ENCODE data around the gene HPCAL4. TPM values are rescaled to one million over a fixed set of nuclear protein-coding genes. Genes with fewer than 3 reads are reported as not detected.

Gene HPCAL4
- polyA plus RNA-seq, 1 donor from 2014 or later: 0.29 TPM

DNA sequence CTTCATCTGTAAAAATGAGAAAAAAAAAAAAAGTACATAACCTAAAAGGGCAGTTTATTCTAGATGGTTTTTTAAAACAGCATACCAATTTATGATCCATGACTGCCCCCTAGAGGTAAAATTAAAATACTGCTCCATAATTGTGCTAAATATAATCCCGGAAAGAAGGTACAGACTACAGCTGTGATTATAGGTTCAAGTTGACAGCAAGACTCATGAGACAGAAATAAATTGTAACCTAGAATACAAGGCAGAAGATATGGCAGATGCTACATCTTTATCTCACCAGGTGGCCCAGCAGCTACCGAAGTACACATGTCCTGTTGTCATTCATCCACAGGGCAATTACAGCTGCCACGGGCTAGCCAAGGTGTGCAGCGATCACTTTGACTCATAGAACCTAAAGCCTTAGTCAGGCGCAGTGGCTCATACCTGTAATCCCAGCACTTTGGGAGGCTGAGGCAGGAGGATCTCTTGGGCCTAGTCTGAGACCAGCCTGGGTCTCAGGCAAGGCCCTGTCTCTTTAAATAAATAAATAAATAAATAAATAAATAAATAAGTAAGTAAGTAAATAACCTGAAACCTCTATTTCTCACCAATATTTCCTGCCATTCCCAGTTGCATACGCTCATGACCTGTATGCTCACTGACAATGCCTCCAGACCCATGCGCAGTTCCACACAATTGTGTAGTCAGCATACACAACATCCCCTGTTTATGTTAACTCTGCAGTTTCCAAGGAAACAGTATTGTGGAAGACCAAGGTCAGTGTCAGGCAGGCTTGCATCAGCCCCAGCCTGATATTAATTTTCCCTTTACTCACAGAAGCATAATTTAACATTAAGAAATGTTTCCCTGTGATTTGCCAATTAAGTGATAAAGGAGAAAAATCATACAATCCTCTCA is 29.1 kb upstream of the HPCAL4 start:
- Mint-ChIP-seq H3K4me3 (no peak overlapping the region), H3K4me1 (peaks cover 0 to 2% (median 0%) of the 10 kb centered on the region in 3 donors), H3K27me3 (peaks cover 21% of the 10 kb centered on the region), H3K9me3 (no peaks in the 10 kb centered on the region), H3K36me3 (no peaks in the 10 kb centered on the region), H3K27ac (no peak overlapping the region)

- peaks cover 17% of the 10 kb centered on the region for H3K27me3 Mint-ChIP-seq
- no peak overlapping the region for H3K27ac Mint-ChIP-seq
- H3K9me3 Mint-ChIP-seq: no peaks in the 10 kb centered on the region
- H3K4me1 Mint-ChIP-seq: peaks cover 0 to 2% (median 0%) of the 10 kb centered on the region in 3 donors
- no peaks in the 10 kb centered on the region for H3K36me3 Mint-ChIP-seq
- H3K4me3 Mint-ChIP-seq: no peak overlapping the region
Measured at GRCh38 chr1:39717809-39718208, 26.6 kb upstream of the HPCAL4 start.

- Mint-ChIP-seq H3K27me3 (peaks cover 24% of the 10 kb centered on the region), H3K9me3 (no peaks in the 10 kb centered on the region), H3K27ac (no peak overlapping the region), H3K4me3 (no peak overlapping the region), H3K36me3 (peaks cover 3% of the 10 kb centered on the region), H3K4me1 (no peaks in the 10 kb centered on the region)
Measured at GRCh38 chr1:39713557-39713956, 22.3 kb upstream of the HPCAL4 start.

- Mint-ChIP-seq H3K27ac (no peak overlapping the region), H3K36me3 (peaks cover 3% of the 10 kb centered on the region)
Measured at GRCh38 chr1:39711966-39712340, 20.7 kb upstream of the HPCAL4 start.

DNA sequence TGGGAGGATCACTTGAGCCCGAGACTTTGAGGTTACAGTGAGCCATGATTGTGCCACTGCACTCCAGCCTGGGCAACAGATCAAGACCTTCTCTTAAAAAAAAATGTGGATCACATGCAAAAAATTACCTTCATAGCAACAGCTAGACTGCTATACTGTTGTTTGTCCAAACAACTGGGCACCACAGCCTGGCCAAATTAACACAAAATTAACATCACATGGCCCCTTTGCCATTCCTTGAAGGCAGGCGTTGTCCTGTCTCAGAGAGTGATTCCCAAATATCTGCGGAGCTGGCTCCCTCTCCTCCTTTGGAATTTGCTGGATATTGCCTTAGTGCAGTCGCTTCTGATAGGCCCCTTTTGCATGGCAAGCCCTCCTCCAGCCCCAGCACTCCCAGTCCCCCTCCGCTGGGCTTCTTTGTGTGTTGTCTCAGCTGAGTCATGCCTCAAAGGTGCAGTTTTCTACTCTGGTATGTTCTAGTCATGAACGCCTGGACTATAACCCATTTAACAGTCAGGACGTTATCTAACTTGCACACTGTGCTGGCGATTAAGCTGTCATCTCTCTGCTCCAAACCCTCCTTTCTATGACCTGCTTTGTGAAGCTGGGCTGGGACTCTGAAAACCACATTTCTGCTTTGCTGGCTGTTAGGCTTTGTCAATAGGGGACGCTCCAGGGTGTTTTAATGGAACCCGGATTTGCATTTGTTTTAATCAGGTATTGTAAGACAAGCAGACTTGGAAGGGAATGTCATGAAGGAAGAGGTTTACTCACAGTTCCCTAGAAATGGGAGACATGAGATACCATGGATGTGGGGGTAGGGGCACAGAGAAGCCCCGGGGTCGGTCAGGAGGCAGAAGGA is 20.1 kb upstream of the HPCAL4 start:
- H3K4me3 Mint-ChIP-seq: no peak overlapping the region
- no peaks in the 10 kb centered on the region for H3K9me3 Mint-ChIP-seq
- H3K4me1 Mint-ChIP-seq: no peaks in the 10 kb centered on the region
- peaks cover 3% of the 10 kb centered on the region for H3K36me3 Mint-ChIP-seq
- H3K27ac Mint-ChIP-seq: no peak overlapping the region
- H3K27me3 Mint-ChIP-seq: peaks cover 13% of the 10 kb centered on the region

More at GRCh38 chr1:39711966-39712340, 20.7 kb upstream of the HPCAL4 start:
- Mint-ChIP-seq H3K27me3 (peaks cover 14% of the 10 kb centered on the region), H3K9me3 (no peaks in the 10 kb centered on the region), H3K4me3 (no peak overlapping the region), H3K4me1 (no peaks in the 10 kb centered on the region)

DNA sequence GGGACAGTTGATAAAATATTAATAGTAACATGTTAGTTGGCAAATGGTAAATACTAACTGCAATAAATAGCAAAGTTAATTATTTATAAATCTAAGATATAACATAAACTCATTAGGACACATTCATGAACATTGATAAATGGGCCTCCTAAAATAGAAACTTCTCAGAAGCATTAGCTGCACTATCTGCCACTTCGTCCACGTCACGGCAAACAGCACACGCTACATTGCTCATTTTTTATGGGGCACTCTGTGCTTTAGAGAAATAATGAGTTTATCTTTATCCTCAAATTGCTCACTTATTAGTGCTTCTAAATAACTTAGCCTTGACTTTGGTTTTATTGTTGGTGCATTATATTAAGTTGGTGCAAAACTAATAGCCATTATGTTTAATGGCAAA is 16.3 kb upstream of the HPCAL4 start:
- peaks cover 9% of the 10 kb centered on the region for H3K27me3 Mint-ChIP-seq
- H3K4me1 Mint-ChIP-seq: no peaks in the 10 kb centered on the region
- no peaks in the 10 kb centered on the region for H3K9me3 Mint-ChIP-seq
- no peak overlapping the region for H3K4me3 Mint-ChIP-seq
- no peak overlapping the region for H3K27ac Mint-ChIP-seq
- peaks cover 3% of the 10 kb centered on the region for H3K36me3 Mint-ChIP-seq

GRCh38 chr1:39704757-39705156 is 13.5 kb upstream of the HPCAL4 start:
- H3K9me3 Mint-ChIP-seq: no peaks in the 10 kb centered on the region
- no peaks in the 10 kb centered on the region for H3K4me1 Mint-ChIP-seq
- H3K4me3 Mint-ChIP-seq: no peak overlapping the region

DNA sequence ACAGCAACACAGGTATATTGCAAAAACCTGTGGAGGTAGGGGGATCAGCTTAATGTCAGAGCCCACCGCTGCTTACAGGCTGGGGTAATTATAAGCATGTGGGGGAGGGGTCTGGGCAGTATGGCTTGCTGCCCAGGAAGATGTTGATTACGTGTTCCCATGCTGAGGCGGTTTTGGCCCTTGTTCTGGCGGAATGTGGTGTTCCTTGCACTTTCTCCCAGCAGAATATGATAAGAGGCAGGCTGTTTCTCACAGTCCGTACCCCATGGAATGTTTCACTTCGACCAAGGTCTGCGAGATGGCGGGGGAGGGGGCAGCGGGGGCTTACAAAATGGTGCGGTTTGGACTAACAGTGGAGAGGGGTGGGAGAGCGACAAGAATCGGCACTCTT is 9.8 kb upstream of the HPCAL4 start:
- no peaks in the 10 kb centered on the region for H3K36me3 Mint-ChIP-seq
- H3K27ac Mint-ChIP-seq: no peak overlapping the region
- peaks cover 6% of the 10 kb centered on the region for H3K27me3 Mint-ChIP-seq
- H3K9me3 Mint-ChIP-seq: no peaks in the 10 kb centered on the region
- no peaks in the 10 kb centered on the region for H3K4me1 Mint-ChIP-seq
- H3K4me3 Mint-ChIP-seq: no peak overlapping the region

More at GRCh38 chr1:39704757-39705156, 13.5 kb upstream of the HPCAL4 start:
- H3K27me3 Mint-ChIP-seq: peaks cover 4% of the 10 kb centered on the region
- peaks cover 3% of the 10 kb centered on the region for H3K36me3 Mint-ChIP-seq
- peak overlapping the region in 1 of 3 donors; percentile 22 for H3K27ac Mint-ChIP-seq

- no peaks in the 10 kb centered on the region for H3K36me3 Mint-ChIP-seq
- no peaks in the 10 kb centered on the region for H3K9me3 Mint-ChIP-seq
- no peak overlapping the region for H3K4me3 Mint-ChIP-seq
- H3K27me3 Mint-ChIP-seq: peaks cover 9% of the 10 kb centered on the region
- H3K4me1 Mint-ChIP-seq: no peaks in the 10 kb centered on the region
- no peak overlapping the region for H3K27ac Mint-ChIP-seq
Measured at GRCh38 chr1:39700348-39700747, 9.1 kb upstream of the HPCAL4 start.

DNA sequence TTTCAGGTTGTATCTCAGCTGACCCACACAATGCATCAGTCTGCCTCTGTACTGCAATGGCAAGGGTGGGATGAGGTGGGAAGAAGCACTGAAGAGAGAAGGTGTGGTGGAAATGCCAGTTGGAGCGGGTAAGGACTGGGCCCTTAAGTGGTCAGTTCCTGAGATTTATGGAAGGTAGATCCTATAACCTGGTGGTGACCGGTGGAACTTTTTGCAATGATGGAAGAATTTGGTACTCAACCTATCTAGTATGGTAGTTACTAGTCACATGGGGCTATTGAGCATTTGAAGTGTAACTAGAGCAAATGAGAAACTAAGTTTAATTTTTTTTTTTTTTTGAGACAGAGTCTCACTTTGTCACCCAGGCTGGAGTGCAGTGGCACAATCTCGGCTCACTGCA is 8.2 kb upstream of the HPCAL4 start:
- H3K36me3 Mint-ChIP-seq: no peaks in the 10 kb centered on the region
- no peaks in the 10 kb centered on the region for H3K4me1 Mint-ChIP-seq
- H3K9me3 Mint-ChIP-seq: no peaks in the 10 kb centered on the region
- H3K4me3 Mint-ChIP-seq: no peak overlapping the region
- no peak overlapping the region for H3K27ac Mint-ChIP-seq
- H3K27me3 Mint-ChIP-seq: peaks cover 15% of the 10 kb centered on the region

DNA sequence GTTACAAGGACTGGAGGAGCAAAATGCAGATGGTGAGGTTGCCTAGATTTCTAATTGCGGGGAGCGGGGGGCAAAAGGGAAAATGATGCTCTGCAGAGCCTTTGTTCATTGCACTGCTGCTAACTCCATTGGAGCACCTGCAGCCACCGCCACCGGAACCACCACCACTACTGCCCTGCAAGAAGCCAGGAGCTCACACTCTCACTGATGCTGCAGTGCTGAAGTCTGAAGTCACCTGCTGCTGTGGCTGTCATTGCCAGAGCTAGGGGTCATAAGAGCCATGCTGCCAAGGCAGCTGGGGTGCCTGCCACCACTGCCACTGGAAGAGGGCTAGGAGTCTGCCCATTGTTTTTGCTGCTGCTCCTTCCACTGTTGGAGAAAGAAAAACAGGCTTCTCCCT is 7.3 kb upstream of the HPCAL4 start:
- Mint-ChIP-seq H3K27ac (no peak overlapping the region), H3K27me3 (peaks cover 16% of the 10 kb centered on the region), H3K36me3 (no peaks in the 10 kb centered on the region), H3K9me3 (no peaks in the 10 kb centered on the region), H3K4me3 (no peak overlapping the region), H3K4me1 (no peaks in the 10 kb centered on the region)

DNA sequence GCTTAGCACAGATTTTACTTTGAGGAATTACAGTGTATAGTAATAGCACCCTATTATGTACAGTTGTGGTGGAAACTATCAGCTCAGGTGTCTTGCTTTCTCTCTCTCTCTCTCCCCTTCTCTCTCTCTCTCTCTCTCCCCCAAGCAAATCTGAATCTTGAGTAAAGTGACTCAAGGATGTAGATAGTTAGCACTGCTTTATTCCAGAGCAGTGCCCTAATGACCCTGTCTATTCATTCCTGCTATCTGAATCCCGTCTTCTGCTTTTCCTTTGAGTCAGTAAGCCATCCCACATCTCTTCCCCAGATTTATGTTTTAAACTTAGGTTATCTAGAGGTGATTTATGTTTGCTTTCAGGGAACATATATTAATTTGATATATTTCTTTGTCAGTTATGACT is 5.2 kb upstream of the HPCAL4 start:
- no peak overlapping the region for H3K27ac Mint-ChIP-seq
- no peaks in the 10 kb centered on the region for H3K36me3 Mint-ChIP-seq
- H3K4me3 Mint-ChIP-seq: no peak overlapping the region
- peaks cover 28% of the 10 kb centered on the region for H3K27me3 Mint-ChIP-seq
- peaks cover 0 to 2% (median 0%) of the 10 kb centered on the region in 3 donors for H3K4me1 Mint-ChIP-seq
- no peaks in the 10 kb centered on the region for H3K9me3 Mint-ChIP-seq

DNA sequence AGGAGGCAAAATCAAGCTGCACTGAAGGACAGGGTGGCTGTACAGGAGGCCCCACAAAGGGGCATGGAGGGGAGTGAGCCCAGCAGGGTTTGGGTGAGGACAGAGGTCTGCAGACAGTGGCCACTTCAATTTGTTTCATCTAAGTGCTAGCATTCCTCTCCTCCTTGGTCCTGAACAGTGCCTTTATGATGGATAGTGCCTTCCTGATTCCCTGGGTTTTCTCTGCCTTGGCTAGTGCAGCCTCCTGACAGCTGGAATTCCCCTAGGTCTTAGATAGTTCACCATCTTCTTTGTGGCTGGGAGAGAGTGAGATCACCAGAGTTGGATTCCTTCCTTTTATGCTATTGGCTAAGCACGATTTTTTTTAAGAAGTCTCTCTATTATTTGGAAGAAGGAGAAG is 3.8 kb upstream of the HPCAL4 start:
- Mint-ChIP-seq H3K27ac (no peak overlapping the region), H3K27me3 (peaks cover 37% of the 10 kb centered on the region), H3K4me3 (no peak overlapping the region), H3K36me3 (no peaks in the 10 kb centered on the region), H3K4me1 (peaks cover 0 to 7% (median 0%) of the 10 kb centered on the region in 3 donors), H3K9me3 (no peaks in the 10 kb centered on the region)

GRCh38 chr1:39694026-39694425 is 2.8 kb upstream of the HPCAL4 start:
- Mint-ChIP-seq H3K4me1 (peaks cover 0 to 7% (median 0%) of the 10 kb centered on the region in 3 donors), H3K27me3 (peaks cover 42% of the 10 kb centered on the region), H3K9me3 (no peaks in the 10 kb centered on the region), H3K36me3 (no peaks in the 10 kb centered on the region), H3K4me3 (no peak overlapping the region), H3K27ac (no peak overlapping the region)

All from IgD-negative memory B cell (primary cell).